HG03575 (cell line): Measurements from ENCODE around the gene ING5.
"Not testable (repeated sequence)": the region's sequence is repeated elsewhere in the genome, so short reads cannot be mapped to it uniquely, and the experiment has no call there.

Experiments used
- ATAC-seq: cut with Tn5 transposase; IDR thresholded peaks from one replicate; pipeline ENCODE4 v1.9.1; 2021; ENCODE audit not compliant: unreplicated experiment, insufficient number of reproducible peaks, low FRiP score; ENCODE audit errors: extremely low read depth

ING5 gene

GRCh38 chr2:241701399-241702154, at the start of gene ING5:
TSS of gene ING5 (plus strand) at chr2:241702039. CDS start at chr2:241702066, 27 bp downstream.
- ATAC-seq, result peak; percentile 13

DNA sequence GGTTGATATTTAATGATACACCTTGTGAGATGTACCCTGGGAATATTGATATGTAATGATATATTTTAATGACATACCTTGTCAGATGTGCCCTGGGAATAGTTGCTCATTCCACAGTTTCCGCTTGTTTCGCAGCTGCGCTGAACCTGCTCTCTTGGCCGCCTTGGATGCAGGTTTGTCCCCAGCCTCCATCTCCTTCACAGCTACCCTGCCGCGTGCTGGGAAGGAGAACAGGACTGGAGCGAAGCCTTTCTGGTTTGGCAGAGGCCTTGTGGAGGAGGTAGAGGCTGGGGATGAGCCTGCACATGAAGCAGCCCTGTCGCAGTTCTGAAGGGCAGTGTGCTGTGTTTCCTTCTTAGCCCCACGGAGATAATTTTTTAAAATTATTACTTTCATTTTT, 49.7 kb upstream of the ING5 start:
- no peak for ATAC-seq

DNA sequence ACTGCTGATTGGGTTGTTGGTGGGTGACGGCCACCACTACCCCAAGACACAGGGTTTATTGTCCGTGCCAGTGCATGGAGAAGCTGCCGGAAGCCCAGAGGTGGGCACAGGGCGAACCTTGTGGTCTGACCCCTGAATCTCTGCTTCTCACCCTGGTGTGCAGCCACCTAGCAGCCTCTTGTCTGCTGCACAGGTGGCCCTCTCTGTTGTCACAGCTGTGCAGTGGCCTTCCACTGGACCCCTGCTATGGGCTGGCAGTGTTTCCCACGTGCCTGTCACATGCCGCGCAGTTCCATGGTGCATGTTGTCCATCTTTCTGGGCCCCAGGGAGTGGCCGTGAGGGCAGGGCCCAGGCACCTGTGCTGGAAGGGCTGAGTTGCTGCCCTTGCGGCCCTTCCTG, 49.1 kb upstream of the ING5 start:
- ATAC-seq, result no peak

- ATAC-seq, result no peak
Measured at GRCh38 chr2:241653210-241653750, 48.6 kb upstream of the ING5 start.

DNA sequence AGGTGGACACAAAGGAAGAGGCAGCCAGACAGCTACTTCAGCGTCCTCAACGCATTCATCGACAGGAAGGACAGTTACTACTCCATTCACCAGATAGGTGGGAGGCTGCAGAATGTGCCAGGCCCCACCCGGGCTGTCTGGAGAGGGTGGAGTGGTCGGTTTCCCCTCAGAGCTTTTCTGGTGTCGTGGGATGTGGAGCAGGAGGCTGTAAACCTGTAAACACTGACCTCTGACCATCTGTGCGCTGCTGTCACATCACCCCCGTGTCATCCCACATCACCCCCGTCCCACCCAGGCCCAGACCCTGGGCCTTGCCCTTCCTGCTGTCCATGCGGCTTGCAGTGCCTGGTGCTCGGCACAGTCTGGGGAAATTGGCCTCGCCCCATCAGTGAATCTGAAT, 47.3 kb upstream of the ING5 start:
- ATAC-seq, result no peak

DNA sequence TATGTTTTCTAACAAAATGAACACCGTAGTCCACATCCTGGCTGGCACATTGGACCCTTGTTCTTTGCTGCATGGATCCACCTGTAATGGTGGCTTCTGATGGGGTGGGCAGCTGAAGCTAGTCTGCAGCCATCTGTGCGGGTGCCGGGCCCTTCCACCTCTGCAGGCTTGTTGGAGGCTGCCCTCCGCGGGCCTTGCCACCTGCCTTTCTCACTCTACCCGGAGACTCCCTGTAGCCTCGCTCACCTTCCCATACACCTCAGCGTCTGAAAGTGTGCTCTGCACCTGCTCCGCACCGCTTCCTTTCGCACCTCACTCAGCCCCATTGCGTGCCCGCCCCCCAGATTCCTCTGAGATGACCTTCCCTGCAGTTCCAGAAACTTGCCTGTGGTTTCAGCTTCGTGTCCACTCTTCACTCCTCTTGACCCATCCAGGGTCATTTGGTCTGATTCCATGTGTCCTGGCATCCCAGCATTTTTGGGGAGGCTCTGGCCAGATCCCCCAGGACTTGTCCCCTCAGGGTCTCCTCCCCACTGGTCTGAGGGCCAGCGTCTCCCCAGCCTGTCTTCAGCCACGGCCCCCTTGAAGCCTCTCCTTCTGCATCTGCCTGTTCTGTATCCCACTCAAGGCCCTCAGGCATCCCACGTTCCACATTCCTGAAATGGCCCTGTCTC, 46.2 kb upstream of the ING5 start:
- ATAC-seq, result no peak

- ATAC-seq, result no peak
Measured at GRCh38 chr2:241656190-241656741, 45.6 kb upstream of the ING5 start.

GRCh38 chr2:241657786-241658254, 44.0 kb upstream of the ING5 start:
- no peak for ATAC-seq

- no peak for ATAC-seq
Measured at GRCh38 chr2:241658296-241658695, 43.5 kb upstream of the ING5 start.

DNA sequence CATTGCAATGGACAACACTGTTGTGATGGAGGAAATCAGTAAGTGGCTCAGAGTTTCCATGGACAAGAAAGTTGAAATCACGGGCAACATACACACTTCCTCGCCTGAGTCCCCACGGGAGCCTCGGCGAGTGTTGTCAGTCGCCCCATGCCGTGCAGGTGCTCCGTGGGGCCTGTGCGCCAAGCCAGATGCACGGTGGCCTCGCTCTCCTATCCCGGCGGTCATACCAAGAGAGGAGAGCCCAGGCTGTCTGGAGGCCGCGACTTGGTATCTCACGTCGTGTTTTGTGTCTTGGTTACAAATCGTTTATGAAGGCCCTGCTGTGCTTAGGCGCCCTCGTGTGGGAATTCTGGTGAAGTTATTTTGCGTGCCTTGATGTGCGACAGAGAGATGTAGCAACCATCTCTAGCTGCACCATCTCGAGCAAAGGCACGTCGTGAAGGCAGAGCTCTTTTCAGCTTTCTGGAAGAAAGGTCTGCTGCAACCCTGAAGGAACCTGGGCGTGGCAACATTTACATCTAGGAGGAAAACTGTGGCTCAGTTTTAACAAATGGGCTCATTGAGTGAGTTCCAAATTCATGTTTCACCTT, 42.6 kb upstream of the ING5 start:
- no peak for ATAC-seq

DNA sequence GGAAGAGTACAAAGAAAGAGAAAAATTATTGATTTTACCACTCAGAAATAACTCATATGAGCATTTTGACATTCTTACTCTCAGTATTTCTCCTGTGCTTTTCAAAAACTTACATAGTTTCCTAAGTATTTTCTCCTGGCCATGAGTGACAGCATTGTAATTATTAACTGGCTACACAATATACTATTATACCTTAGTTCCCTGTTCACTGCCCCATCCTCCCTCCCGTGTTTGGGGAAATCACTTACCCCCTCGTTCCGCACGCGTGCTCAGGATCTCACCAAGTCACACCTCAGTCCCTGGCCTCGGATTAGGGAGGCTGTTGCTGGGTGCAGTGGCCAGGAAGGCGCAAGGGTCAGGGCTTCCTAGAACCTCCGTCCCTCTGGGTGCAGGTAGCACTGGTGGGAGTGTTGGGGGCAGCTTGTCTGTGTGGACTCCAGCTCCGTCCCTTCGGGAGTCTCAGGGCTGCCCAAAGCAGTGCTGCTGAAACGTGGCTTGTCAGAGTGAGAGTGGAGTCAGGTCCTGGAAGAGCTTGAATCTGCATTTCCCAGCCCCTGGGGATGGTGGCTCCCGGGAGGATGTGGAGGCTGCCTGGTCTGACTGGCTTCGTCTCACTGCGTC, 41.1 kb upstream of the ING5 start:
- ATAC-seq, result no peak

DNA sequence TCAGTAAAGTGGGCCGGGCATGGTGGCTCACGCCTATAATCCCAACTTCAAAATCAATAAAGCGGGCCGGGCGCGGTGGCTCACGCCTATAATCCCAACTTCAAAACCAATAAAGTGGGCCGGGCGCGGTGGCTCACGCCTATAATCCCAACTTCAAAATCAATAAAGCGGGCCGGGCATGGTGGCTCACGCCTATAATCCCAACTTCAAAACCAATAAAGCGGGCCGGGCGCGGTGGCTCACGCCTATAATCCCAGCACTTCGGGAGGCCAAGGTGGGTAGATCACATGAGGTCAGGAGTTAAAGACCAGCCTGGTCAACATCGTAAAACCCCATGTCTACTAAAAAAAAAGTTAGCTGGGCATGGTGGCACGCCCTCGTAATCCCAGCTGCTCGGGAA, 39.1 kb upstream of the ING5 start:
- ATAC-seq, result not testable (repeated sequence)

DNA sequence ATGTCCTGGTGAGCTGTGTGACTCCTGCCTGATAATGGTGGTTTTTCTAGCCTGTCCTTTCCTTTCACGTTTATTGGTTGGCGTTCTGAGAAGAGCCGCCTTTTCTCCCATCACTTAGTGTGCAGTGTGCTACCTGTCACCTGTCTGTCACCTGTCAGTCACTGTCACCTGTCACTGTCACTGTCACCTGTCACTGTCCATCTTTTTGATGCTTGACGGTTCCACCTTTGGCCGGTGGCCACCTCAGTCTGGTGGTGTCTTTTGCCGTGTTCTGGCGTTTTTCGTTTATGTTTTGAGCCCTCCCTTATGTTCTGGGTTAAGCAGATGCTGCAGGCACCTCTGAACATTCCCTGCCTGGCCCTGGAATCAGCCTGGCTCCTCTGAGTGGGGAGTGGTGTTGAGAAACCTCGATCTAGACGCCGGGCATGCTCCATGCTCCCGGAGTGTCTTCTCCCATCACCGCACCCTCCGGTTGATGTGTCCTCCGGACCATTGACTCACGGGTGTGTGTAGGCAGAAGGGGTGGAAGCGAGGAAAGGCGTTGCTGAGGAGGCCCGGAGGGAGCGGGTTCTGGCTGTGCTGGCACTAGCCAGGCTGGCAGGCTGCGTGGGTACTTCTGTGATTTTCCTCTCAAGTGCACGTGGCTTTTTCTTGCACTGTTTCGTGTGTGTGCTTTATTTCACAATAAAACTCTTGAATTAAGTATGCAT, 36.0 kb upstream of the ING5 start:
- no peak for ATAC-seq

GRCh38 chr2:241666627-241667400, 35.0 kb upstream of the ING5 start:
- no peak for ATAC-seq

DNA sequence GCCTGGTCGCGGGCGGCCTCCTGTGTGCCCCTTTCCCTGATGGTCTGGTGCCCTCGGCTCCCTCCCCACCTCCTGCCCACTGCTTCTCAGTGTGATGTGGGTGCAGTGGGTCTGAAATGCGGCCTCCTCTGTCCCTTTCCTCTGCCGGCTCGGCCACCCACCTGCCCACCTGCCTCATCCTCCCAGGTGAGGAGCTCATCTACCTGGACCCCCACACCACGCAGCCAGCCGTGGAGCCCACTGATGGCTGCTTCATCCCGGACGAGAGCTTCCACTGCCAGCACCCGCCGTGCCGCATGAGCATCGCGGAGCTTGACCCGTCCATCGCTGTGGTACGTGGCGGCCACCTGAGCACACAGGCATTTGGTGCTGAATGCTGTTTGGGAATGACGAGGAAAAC, 33.5 kb upstream of the ING5 start:
- no peak for ATAC-seq

DNA sequence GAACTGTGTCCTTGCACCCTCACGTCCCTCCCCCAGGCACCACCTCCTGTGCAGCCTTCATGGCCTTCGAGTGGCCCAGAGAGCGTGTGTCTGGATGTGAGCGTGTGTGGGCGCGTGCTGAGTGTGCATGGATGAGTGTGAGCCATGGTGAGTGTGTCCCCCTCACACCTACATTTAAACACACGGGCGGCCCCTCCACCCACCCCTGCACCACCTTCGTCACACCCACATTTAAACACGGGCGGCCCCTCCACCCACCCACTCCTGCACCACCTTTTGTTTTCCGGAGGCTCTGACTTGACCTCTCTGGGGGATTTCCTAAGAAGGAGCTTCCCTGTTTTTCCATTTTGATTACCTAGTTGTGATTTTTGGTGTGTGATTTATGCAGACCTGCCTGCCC, 33.0 kb upstream of the ING5 start:
- no peak for ATAC-seq

DNA sequence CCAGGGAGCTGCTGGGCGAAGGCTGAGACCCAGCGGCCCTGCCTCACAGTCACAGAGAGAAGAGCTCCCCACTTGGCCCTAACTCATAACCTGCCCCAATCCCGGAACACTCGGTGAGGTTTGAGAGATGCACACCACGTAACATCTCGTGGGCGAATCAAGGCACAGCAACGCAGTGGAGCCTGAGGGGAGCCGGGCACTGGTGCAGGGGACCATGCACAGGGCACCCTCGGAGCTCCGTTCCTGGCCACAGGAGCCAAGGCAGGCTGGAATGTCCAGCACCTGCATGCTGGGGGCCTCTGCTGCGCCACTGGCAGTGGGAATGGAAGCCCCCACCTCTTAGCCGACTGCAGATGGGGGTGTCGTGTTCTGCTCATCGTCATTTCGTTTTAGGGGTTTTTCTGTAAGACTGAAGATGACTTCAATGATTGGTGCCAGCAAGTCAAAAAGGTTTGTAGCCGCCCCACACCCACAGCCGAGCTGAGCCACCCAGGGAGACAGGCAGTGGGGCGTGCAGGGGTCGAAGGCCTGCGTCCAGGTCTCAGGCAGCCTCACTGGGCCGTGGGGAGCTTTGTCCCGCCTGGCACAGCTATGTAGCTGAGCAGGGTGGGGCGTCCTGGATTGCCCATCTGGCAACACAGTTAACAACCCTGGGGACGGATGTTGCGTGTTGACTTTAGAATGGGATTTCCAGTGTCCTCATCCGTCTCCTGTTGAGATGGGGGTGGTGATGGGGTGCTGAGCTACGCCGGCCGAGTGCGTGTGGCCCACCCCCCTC, 31.3 kb upstream of the ING5 start:
- ATAC-seq, result no peak
